ENCODE data around the gene RNF180.

DNA sequence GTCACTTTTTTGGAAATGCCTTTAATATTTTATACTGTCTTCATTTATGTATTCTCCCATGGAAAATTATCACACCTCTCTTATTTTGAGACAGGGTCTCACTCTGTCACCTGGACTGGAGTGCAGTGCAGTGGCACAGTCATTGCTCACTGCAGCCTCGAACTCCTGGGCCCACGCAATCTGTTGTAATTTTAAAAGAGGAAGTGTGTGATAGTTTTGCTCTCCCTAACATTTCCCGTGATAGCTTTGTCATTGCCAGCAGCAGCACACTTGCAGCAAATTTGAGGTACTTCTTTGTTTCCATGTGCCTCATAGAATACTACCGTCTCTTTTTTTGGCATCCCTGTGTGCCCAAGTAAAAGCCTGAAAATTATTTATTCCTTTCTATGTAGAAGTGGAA lies 103.5 kb downstream of the RNF180 start:
- TF ChIP-seq ZNF37A (tag by site-specific recombination; IDR thresholded peaks at IDR 0.05) (no peak), TRIM28 (IDR thresholded peaks at IDR 0.05; ENCODE audit: borderline replicate concordance, low read length) (no peak), ZIC2 (tag by site-specific recombination; IDR thresholded peaks at IDR 0.05) (no peak), KLF16 (tag by site-specific recombination; IDR thresholded peaks at IDR 0.05) (no peak), ZBTB7A (tag by site-specific recombination; IDR thresholded peaks at IDR 0.05; ENCODE audit: low read depth) (no peak)
- TF ChIP-seq, protein P1, sequence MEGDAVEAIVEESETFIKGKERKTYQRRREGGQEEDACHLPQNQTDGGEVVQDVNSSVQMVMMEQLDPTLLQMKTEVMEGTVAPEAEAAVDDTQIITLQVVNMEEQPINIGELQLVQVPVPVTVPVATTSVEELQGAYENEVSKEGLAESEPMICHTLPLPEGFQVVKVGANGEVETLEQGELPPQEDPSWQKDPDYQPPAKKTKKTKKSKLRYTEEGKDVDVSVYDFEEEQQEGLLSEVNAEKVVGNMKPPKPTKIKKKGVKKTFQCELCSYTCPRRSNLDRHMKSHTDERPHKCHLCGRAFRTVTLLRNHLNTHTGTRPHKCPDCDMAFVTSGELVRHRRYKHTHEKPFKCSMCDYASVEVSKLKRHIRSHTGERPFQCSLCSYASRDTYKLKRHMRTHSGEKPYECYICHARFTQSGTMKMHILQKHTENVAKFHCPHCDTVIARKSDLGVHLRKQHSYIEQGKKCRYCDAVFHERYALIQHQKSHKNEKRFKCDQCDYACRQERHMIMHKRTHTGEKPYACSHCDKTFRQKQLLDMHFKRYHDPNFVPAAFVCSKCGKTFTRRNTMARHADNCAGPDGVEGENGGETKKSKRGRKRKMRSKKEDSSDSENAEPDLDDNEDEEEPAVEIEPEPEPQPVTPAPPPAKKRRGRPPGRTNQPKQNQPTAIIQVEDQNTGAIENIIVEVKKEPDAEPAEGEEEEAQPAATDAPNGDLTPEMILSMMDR (tag by site-specific recombination; IDR thresholded peaks at IDR 0.05), result no peak
- TF ChIP-seq, protein P2, sequence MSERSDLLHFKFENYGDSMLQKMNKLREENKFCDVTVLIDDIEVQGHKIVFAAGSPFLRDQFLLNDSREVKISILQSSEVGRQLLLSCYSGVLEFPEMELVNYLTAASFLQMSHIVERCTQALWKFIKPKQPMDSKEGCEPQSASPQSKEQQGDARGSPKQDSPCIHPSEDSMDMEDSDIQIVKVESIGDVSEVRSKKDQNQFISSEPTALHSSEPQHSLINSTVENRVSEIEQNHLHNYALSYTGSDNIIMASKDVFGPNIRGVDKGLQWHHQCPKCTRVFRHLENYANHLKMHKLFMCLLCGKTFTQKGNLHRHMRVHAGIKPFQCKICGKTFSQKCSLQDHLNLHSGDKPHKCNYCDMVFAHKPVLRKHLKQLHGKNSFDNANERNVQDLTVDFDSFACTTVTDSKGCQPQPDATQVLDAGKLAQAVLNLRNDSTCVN (tag by site-specific recombination; optimal IDR thresholded peaks at IDR 0.05), result no peak
